Stimulated activated CD4-positive, alpha-beta T cell treated with anti-CD3 and anti-CD28 coated beads, TNF-alpha, amount 100 ng/mL, for 4 hours (primary cell): ENCODE results near the gene SIPA1.
A peak's percentile ranks its signal among the peaks of the same experiment; 100 is the strongest.
"Not testable (repeated sequence)": the region's sequence is repeated elsewhere in the genome, so short reads cannot be mapped to it uniquely, and the experiment has no call there.

Experiments used
- DNase-seq, 3 experiments: peaks; one replicate each; pipeline ENCODE4 v3.0.0-alpha.2; 2020; ENCODE audit warnings: low read depth in 3 of 3

SIPA1 gene

GRCh38 chr11:65658174-65659021, 20.5 kb downstream of the SIPA1 start:
- DNase-seq = no peak

DNA sequence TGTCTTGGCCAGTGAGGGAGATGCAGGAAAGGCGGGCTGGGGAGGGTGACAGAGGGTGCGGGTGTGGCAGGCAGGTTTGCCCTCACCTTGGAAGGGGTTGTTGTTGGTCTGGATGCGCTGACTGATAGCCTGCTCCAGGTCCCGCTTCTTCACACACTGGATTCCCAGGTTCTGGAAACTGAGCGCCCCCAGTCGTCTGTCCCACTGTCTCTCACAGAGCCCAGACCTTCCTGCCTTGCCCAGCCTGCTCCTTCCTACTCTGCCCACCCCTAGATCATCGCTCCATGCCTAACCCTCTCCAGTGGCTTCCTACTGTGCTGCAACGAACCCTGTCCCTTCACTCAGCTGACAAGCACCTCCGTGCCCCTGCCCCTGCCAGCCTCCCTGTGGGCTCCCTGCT, 22.1 kb downstream of the SIPA1 start:
- no peak for DNase-seq

DNA sequence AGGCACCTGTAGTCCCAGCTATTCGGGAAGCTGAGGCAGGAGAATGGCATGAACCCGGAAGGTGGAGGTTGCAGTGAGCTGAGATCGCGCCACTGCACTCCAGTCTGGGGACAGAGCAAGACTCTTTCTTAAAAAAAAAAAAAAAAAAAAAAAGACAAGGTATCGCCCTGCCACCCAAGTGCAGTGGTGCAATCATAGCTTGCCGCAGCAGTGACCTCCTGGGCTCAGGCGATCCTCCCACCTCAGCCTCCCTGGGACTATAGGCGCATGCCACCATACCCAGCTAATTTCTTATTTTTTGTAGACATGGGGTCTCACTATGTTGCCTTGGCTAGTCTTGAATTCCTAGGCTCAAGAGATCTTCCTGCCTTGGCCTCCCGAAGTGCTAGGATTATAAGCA, 23.0 kb downstream of the SIPA1 start:
- DNase-seq = not testable (repeated sequence)

- DNase-seq = no peak
Observed at GRCh38 chr11:65661599-65662246, 23.8 kb downstream of the SIPA1 start.

DNA sequence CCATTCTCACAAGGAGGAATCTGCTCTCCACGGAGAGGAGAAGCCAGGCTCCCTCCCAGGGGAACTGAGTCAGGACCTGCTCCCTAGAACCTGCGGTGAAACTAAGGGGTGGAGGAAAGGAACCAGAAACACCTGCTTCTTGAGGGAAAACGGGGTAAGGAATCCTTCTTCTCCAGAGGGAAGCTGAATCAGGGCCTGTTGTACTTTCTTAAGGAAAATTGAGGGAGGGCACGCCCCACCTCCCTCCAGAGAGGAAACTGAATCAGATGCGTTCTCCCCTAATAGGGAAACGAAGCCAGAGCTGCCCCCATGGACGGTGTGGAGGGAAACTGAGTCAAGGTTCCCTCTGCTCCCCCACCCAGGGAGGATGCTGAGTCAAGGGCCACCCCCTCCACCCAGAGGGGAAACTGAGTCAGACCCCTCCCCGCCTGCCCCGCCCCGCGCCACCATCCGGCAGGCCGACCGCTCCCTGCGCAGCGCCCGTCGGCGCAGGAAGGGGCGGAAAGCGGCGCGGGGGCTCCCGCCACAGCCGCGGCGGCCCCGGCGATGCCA, 24.4 kb downstream of the SIPA1 start:
- no peak for DNase-seq

DNA sequence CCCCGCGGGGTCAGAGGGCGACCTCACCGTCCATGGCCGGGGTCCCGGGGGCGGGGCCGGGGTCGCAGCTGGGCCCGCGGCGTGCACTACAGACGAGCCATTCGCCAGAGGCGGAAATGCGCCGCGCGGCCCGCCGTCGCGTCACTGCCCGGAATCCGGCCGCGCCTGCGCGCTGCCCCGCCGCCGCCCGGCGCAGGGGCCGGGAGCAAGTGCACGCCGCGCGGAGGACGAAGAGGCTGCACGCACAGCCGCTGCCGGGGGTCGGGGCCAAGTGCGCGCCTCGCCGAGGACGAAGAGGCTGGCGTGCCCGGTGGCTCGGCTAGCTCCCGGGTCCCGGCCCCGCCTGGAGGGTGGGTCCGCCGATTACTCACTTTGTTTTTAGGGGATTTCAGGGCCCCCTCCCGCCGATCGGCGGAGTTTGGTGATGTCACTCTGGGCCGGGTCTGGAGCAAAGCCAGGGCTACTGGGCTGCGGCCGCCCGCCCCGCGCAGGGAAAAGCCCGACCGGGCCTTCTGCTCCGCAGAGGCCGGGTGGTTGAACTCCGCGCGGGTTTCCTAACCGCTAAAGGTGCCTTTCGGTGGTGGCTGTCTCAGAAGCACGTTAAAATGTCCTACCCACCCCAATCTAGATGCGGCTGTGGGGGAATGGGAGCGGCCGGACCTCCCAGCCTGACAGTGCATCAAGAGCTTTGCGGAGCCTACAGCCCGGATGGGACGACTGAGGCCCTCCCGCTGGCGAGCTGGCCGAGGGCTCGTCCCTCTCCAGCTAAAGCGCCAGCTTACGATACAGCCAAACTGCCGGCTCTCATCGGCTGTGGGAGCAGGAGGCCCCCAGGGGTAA, 25.1 kb downstream of the SIPA1 start, which contains the start of gene RELA:
Gene RELA (minus strand): TSS at position 118 of the 840 bp plus-strand sequence. CDS start 84 bp downstream, at position 34.
- peak; percentile 78 to 82 (median 81) for DNase-seq

DNA sequence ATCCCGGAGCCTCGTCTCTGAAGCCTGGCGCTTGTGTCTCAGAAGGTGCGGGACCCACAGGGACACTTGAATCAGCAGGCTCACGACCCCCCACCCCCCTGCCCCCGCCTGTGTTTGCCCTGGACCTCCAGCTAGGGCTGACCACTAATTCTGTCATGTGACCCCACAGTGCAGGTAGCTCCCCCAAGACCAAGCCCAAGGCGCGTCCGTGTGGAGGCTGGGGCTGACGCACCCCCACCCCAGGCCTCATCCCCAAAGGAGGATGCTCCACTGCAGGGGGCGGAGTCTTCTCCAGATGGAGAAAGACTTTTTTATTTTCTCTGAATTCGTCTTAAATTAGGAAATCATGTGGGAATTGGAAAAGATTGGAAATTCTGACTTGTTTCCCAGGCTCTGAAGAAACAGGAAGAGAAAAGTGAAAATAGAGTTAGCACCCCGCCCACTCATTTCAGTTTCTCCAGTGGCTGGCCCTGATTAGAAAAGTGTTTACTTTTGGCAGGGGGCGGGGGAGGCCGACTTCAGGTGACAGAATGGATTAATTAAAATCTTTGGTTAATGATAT, 25.8 kb downstream of the SIPA1 start:
- no peak for DNase-seq

GRCh38 chr11:65672180-65672860, 34.4 kb downstream of the SIPA1 start:
- DNase-seq = no peak

DNA sequence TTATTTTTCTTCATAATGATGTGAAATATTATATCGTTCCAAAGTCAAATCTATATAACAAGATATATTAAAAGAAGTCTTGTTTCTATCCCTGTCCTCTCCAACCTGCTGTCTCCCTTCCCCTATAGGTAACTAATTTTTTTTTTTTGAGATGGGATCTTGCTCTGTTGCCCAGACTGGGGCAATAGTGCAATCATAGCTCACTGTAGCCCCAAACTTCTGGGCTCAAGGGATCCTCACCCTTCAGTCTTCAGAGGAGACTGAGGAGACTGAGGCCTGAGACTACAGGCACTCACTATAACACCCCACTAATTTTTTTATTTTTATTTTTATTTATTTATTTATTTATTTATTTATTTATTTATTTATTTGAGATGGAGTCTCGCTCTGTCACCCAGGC, 35.1 kb downstream of the SIPA1 start:
- no peak for DNase-seq

DNA sequence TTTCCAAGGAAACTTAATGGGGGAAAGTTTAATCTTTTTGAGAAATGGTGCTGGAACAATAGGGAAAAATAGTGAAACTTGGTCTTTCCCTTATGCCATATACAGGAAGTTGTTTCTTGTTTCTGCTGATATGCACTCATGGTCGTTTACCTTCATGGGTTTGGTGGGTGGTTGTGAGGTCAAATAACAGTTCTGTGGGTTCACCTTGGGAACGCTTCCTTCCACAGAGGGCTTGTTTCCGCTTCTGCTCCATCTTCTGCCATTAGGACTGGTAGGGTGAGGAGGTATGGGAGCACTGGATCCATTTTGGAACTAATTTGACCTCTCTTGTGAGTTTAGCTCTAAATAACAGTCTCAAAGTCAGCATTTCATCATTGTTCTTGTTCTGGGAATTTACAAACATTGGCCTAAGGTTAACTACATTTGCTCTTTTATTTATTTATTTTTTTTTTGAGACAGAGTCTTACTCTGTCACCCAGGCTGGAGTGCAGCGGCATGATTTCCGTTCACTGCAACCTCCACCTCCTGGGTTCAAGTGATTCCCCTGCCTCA, 42.4 kb downstream of the SIPA1 start:
- no peak for DNase-seq

DNA sequence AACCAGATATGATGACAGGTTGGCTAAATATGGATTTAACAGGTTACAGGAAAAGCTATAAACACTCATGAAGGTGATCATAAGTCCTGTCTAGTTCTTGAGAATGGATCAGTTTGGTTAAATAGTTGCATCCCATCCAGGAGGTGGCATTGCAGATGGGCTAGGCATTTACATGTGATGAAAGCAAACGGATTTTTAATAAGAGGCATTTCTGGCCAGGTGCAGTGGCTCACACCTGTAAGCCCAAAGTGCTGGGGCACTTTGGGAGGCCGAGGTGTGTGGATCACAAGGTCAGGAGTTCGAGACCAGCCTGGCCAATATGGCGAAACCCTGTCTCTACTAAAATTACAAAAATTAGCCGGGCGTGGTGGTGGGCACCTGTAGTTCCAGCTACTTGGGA, 45.6 kb downstream of the SIPA1 start:
- DNase-seq = not testable (repeated sequence)

DNA sequence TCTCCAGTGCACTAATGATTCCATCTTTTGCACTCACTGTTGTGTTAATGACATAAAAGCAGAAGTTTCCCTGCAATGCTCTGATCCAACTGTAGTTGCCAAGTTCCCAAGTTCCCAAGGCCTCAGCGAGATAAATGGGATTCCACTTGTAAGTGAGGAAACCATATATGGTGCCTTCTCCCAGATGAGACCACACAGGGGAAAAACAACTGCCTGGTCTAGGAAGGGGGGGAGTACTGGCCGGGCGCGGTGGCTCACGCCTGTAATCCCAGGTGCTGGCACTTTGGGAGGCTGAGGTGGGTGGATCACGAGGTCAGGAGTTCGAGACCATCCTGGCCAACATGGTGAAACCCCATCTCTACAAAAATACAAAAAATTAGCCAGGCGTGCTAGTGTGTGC, 48.1 kb downstream of the SIPA1 start:
- DNase-seq = no peak

DNA sequence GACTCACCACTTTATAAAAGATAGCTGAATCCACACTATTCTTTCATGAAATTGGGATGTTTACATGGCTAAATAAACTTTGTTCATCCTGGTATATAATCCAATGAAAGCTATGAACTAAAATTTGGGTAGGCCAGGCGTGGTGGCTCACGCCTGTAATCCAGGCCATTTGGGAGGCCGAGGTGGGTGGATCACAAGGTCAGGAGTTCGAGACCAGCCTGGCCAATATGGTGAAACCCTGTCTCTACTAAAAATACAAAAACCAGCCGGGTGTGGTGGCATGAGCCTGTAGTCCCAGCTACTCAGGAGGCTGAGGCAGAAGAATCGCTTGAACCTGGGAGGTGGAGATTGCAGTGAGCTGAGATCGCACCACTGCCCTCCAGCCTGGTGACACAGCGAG, 53.9 kb downstream of the SIPA1 start:
- DNase-seq = not testable (repeated sequence)

GRCh38 chr11:65692367-65692766, 54.5 kb downstream of the SIPA1 start:
- no peak for DNase-seq

GRCh38 chr11:65695459-65696241, 57.7 kb downstream of the SIPA1 start:
- no peak for DNase-seq

GRCh38 chr11:65696802-65697552, 59.1 kb downstream of the SIPA1 start:
- no peak for DNase-seq

DNA sequence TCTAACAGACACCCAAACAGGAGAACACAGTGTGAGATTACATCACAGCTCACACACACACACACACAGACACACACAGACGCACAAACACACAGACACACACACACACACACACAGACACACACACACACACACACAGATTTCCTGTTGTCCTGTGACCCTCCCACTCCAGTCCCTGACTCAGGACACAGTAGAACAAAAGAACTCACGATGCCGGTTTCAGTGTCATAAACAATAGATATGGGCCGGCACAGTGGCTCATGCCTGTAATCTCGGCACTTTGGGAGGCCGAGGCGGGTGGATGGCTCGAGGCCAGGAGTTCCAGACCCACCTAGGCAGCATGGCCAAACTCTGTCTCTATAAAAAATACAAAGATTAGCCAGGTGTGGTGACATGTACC, 60.3 kb downstream of the SIPA1 start:
- DNase-seq = no peak

GRCh38 chr11:65699306-65699705, 61.4 kb downstream of the SIPA1 start:
- no peak for DNase-seq

- no peak for DNase-seq
Observed at GRCh38 chr11:65700399-65700798, 62.5 kb downstream of the SIPA1 start.
